ENCODE measurements around the gene CTXND1. TPM values are rescaled to one million over a fixed set of nuclear protein-coding genes. Genes with fewer than 3 reads are reported as not detected.
A peak's percentile ranks its signal among the peaks of the same experiment; 100 is the strongest.

The CTXND1 gene
- total and polyA plus RNA-seq, 4 donors = 5.0 to 23.3 (median 12.3) TPM

- Histone ChIP-seq H3K9me3 (ENCODE audit: control insufficient read depth, insufficient read depth, low read length) (no peaks in the 10 kb centered on the region), H3K4me3 (ENCODE audit: low read depth, low read length) (no peak overlapping the region), H3K27ac (ENCODE audit: low read depth, low read length) (no peak overlapping the region), H3K27me3 (ENCODE audit: control insufficient read depth, insufficient read depth, low read length) (no peaks in the 10 kb centered on the region), H3K36me3 (ENCODE audit: control insufficient read depth, insufficient read depth, low read length) (peaks cover 3% of the 10 kb centered on the region), H3K4me1 (ENCODE audit: control insufficient read depth, insufficient read depth, low read length) (peaks cover 6% of the 10 kb centered on the region)
- no peak for DNase-seq (ENCODE audit: low read depth in 4 of 6, low spot score in 6 of 6)
- no CpG with 5 or more reads among the region's 2 CpGs for WGBS (ENCODE audit: insufficient coverage)
Observed at GRCh38 chr15:80191198-80191597, 60.8 kb downstream of the CTXND1 start.

GRCh38 chr15:80188251-80188650 is 63.8 kb downstream of the CTXND1 start:
- no peak overlapping the region for H3K4me3 ChIP-seq (ENCODE audit: low read depth, low read length)
- no peaks in the 10 kb centered on the region for H3K9me3 ChIP-seq (ENCODE audit: control insufficient read depth, insufficient read depth, low read length)
- H3K27ac ChIP-seq (ENCODE audit: low read depth, low read length) = no peak overlapping the region
- peaks cover 10% of the 10 kb centered on the region for H3K4me1 ChIP-seq (ENCODE audit: control insufficient read depth, insufficient read depth, low read length)
- peaks cover 7% of the 10 kb centered on the region for H3K36me3 ChIP-seq (ENCODE audit: control insufficient read depth, insufficient read depth, low read length)
- WGBS (ENCODE audit: insufficient coverage) = 63% methylated on average over 2 of the region's 2 CpGs
- H3K27me3 ChIP-seq (ENCODE audit: control insufficient read depth, insufficient read depth, low read length) = no peaks in the 10 kb centered on the region
- peak in 1 of 6 donors; percentile 70 for DNase-seq (ENCODE audit: low read depth in 4 of 6, low spot score in 6 of 6)

GRCh38 chr15:80186597-80186996 is 65.4 kb downstream of the CTXND1 start:
- Histone ChIP-seq H3K4me1 (ENCODE audit: control insufficient read depth, insufficient read depth, low read length) (peaks cover 16% of the 10 kb centered on the region), H3K27ac (ENCODE audit: low read depth, low read length) (no peak overlapping the region), H3K9me3 (ENCODE audit: control insufficient read depth, insufficient read depth, low read length) (no peaks in the 10 kb centered on the region), H3K27me3 (ENCODE audit: control insufficient read depth, insufficient read depth, low read length) (no peaks in the 10 kb centered on the region), H3K4me3 (ENCODE audit: low read depth, low read length) (no peak overlapping the region), H3K36me3 (ENCODE audit: control insufficient read depth, insufficient read depth, low read length) (peaks cover 7% of the 10 kb centered on the region)
- 100% methylated on average over 1 of the region's 1 CpG for WGBS (ENCODE audit: insufficient coverage)
- no peak for DNase-seq (ENCODE audit: low read depth in 4 of 6, low spot score in 6 of 6)

- Histone ChIP-seq H3K4me1 (ENCODE audit: control insufficient read depth, insufficient read depth, low read length) (peaks cover 16% of the 10 kb centered on the region), H3K4me3 (ENCODE audit: low read depth, low read length) (no peak overlapping the region), H3K36me3 (ENCODE audit: control insufficient read depth, insufficient read depth, low read length) (peaks cover 10% of the 10 kb centered on the region), H3K27ac (ENCODE audit: low read depth, low read length) (no peak overlapping the region), H3K9me3 (ENCODE audit: control insufficient read depth, insufficient read depth, low read length) (no peaks in the 10 kb centered on the region), H3K27me3 (ENCODE audit: control insufficient read depth, insufficient read depth, low read length) (no peaks in the 10 kb centered on the region)
- DNase-seq (ENCODE audit: low read depth in 4 of 6, low spot score in 6 of 6) = no peak
- 89% methylated on average over 3 of the region's 7 CpGs for WGBS (ENCODE audit: insufficient coverage)
Observed at GRCh38 chr15:80186066-80186465, 65.9 kb downstream of the CTXND1 start.

GRCh38 chr15:80185152-80185551 is 66.9 kb downstream of the CTXND1 start:
- no peak for DNase-seq (ENCODE audit: low read depth in 4 of 6, low spot score in 6 of 6)
- 100% methylated on average over 2 of the region's 2 CpGs for WGBS (ENCODE audit: insufficient coverage)
- H3K4me3 ChIP-seq (ENCODE audit: low read depth, low read length) = no peak overlapping the region
- peaks cover 16% of the 10 kb centered on the region for H3K4me1 ChIP-seq (ENCODE audit: control insufficient read depth, insufficient read depth, low read length)
- H3K27me3 ChIP-seq (ENCODE audit: control insufficient read depth, insufficient read depth, low read length) = no peaks in the 10 kb centered on the region
- peaks cover 19% of the 10 kb centered on the region for H3K36me3 ChIP-seq (ENCODE audit: control insufficient read depth, insufficient read depth, low read length)
- H3K27ac ChIP-seq (ENCODE audit: low read depth, low read length) = no peak overlapping the region
- H3K9me3 ChIP-seq (ENCODE audit: control insufficient read depth, insufficient read depth, low read length) = no peaks in the 10 kb centered on the region

- WGBS (ENCODE audit: insufficient coverage) = 82% methylated on average over 7 of the region's 7 CpGs
- Histone ChIP-seq H3K4me3 (ENCODE audit: low read depth, low read length) (no peak overlapping the region), H3K27ac (ENCODE audit: low read depth, low read length) (no peak overlapping the region), H3K36me3 (ENCODE audit: control insufficient read depth, insufficient read depth, low read length) (peaks cover 25% of the 10 kb centered on the region), H3K27me3 (ENCODE audit: control insufficient read depth, insufficient read depth, low read length) (no peaks in the 10 kb centered on the region), H3K9me3 (ENCODE audit: control insufficient read depth, insufficient read depth, low read length) (no peaks in the 10 kb centered on the region), H3K4me1 (ENCODE audit: control insufficient read depth, insufficient read depth, low read length) (peaks cover 16% of the 10 kb centered on the region)
- peak in 1 of 6 donors; percentile 5 for DNase-seq (ENCODE audit: low read depth in 4 of 6, low spot score in 6 of 6)
Observed at GRCh38 chr15:80184554-80184953, 67.5 kb downstream of the CTXND1 start.

- no peaks in the 10 kb centered on the region for H3K27me3 ChIP-seq (ENCODE audit: control insufficient read depth, insufficient read depth, low read length)
- peak in 3 of 6 donors; percentile 39 to 83 (median 50) for DNase-seq (ENCODE audit: low read depth in 4 of 6, low spot score in 6 of 6)
- WGBS (ENCODE audit: insufficient coverage) = 71% methylated on average over 2 of the region's 6 CpGs
- no peaks in the 10 kb centered on the region for H3K9me3 ChIP-seq (ENCODE audit: control insufficient read depth, insufficient read depth, low read length)
- no peak overlapping the region for H3K4me3 ChIP-seq (ENCODE audit: low read depth, low read length)
- peaks cover 28% of the 10 kb centered on the region for H3K36me3 ChIP-seq (ENCODE audit: control insufficient read depth, insufficient read depth, low read length)
- H3K27ac ChIP-seq (ENCODE audit: low read depth, low read length) = no peak overlapping the region
- peaks cover 10% of the 10 kb centered on the region for H3K4me1 ChIP-seq (ENCODE audit: control insufficient read depth, insufficient read depth, low read length)
Observed at GRCh38 chr15:80183886-80184285, 68.1 kb downstream of the CTXND1 start.

GRCh38 chr15:80183306-80183705 is 68.7 kb downstream of the CTXND1 start:
- H3K4me3 ChIP-seq (ENCODE audit: low read depth, low read length) = no peak overlapping the region
- 88% methylated on average over 10 of the region's 10 CpGs for WGBS (ENCODE audit: insufficient coverage)
- DNase-seq (ENCODE audit: low read depth in 4 of 6, low spot score in 6 of 6) = peak in 2 of 6 donors; percentile 4 to 50
- H3K27ac ChIP-seq (ENCODE audit: low read depth, low read length) = no peak overlapping the region
- H3K9me3 ChIP-seq (ENCODE audit: control insufficient read depth, insufficient read depth, low read length) = no peaks in the 10 kb centered on the region
- no peaks in the 10 kb centered on the region for H3K27me3 ChIP-seq (ENCODE audit: control insufficient read depth, insufficient read depth, low read length)
- peaks cover 10% of the 10 kb centered on the region for H3K4me1 ChIP-seq (ENCODE audit: control insufficient read depth, insufficient read depth, low read length)
- peaks cover 28% of the 10 kb centered on the region for H3K36me3 ChIP-seq (ENCODE audit: control insufficient read depth, insufficient read depth, low read length)

GRCh38 chr15:80182611-80183261 is 69.3 kb downstream of the CTXND1 start:
- Histone ChIP-seq H3K27ac (ENCODE audit: low read depth, low read length) (no peak overlapping the region), H3K9me3 (ENCODE audit: control insufficient read depth, insufficient read depth, low read length) (no peaks in the 10 kb centered on the region), H3K4me3 (ENCODE audit: low read depth, low read length) (no peak overlapping the region), H3K36me3 (ENCODE audit: control insufficient read depth, insufficient read depth, low read length) (peaks cover 28% of the 10 kb centered on the region), H3K27me3 (ENCODE audit: control insufficient read depth, insufficient read depth, low read length) (no peaks in the 10 kb centered on the region), H3K4me1 (ENCODE audit: control insufficient read depth, insufficient read depth, low read length) (peaks cover 10% of the 10 kb centered on the region)
- peak in 3 of 6 donors; percentile 20 to 95 (median 43) for DNase-seq (ENCODE audit: low read depth in 4 of 6, low spot score in 6 of 6)
- WGBS (ENCODE audit: insufficient coverage) = 44% methylated on average over 5 of the region's 5 CpGs

- no peaks in the 10 kb centered on the region for H3K9me3 ChIP-seq (ENCODE audit: control insufficient read depth, insufficient read depth, low read length)
Observed at GRCh38 chr15:80180986-80181385, 71.0 kb downstream of the CTXND1 start.

More at GRCh38 chr15:80180986-80181385, 71.0 kb downstream of the CTXND1 start:
- Histone ChIP-seq H3K4me1 (ENCODE audit: control insufficient read depth, insufficient read depth, low read length) (peaks cover 10% of the 10 kb centered on the region), H3K36me3 (ENCODE audit: control insufficient read depth, insufficient read depth, low read length) (peaks cover 27% of the 10 kb centered on the region), H3K27me3 (ENCODE audit: control insufficient read depth, insufficient read depth, low read length) (no peaks in the 10 kb centered on the region), H3K4me3 (ENCODE audit: low read depth, low read length) (no peak overlapping the region), H3K27ac (ENCODE audit: low read depth, low read length) (no peak overlapping the region)
- DNase-seq (ENCODE audit: low read depth in 4 of 6, low spot score in 6 of 6) = no peak
- WGBS (ENCODE audit: insufficient coverage) = 95% methylated on average over 10 of the region's 10 CpGs
